SK-N-SH treated with all-trans-retinoic acid at 6 μM for 48 hours (cell line): ENCODE data around the gene RTN4RL2.

ENCODE experiments used
- ATAC-seq: fragments of 200-7000 bp; cut with Tn5 transposase; 3 replicates; pipeline ENCODE4 v1.9.1; 2020; ENCODE audit warnings: mild to moderate bottlenecking, moderate library complexity
- ARNTL ChIP-seq: fragments of 450-650 bp; formaldehyde crosslinking; IDR thresholded peaks from 2 replicates; pipeline ENCODE4 v1.5.0; 2020; ENCODE audit warnings: low read depth, mild to moderate bottlenecking, moderate library complexity, borderline replicate concordance
- BACH2 ChIP-seq: fragments of 250-450 bp; sonication (Bioruptor Pico); IDR thresholded peaks from 2 replicates; pipeline ENCODE4 v1.9.0; 2021; ENCODE audit warnings: mild to moderate bottlenecking, borderline replicate concordance
- CREB5 ChIP-seq: fragments of 250-450 bp; sonication (Bioruptor Pico); IDR thresholded peaks from 2 replicates; pipeline ENCODE4 v1.5.1; 2020; ENCODE audit warnings: low read depth, mild to moderate bottlenecking, moderate library complexity
- CSDC2 ChIP-seq: fragments of 250-450 bp; sonication (Bioruptor Pico); IDR thresholded peaks from 2 replicates; pipeline ENCODE4 v1.5.0; 2020; ENCODE audit warnings: mild to moderate bottlenecking, moderate library complexity
- CSRNP3 ChIP-seq: fragments of 250-450 bp; sonication (Bioruptor Pico); IDR thresholded peaks from 2 replicates; pipeline ENCODE4 v1.5.1; 2021; ENCODE audit warnings: mild to moderate bottlenecking, moderate library complexity
- ESRRG ChIP-seq: fragments of 250-450 bp; sonication (Bioruptor Pico); IDR thresholded peaks from 2 replicates; pipeline ENCODE4 v1.6.1; 2021; ENCODE audit warnings: mild to moderate bottlenecking
- GLIS3 ChIP-seq: fragments of 250-450 bp; sonication (Bioruptor Pico); IDR thresholded peaks from 2 replicates; pipeline ENCODE4 v1.5.0; 2020; ENCODE audit warnings: mild to moderate bottlenecking, moderate library complexity
- ISL1 ChIP-seq: fragments of 250-450 bp; sonication (Bioruptor Pico); IDR thresholded peaks from 2 replicates; pipeline ENCODE4 v2.1.2; 2022; ENCODE audit warnings: mild to moderate bottlenecking, moderate library complexity
- PATZ1 ChIP-seq: fragments of 250-450 bp; sonication (Bioruptor Pico); IDR thresholded peaks from 2 replicates; pipeline ENCODE4 v1.8.0; 2020; ENCODE audit warnings: mild to moderate bottlenecking, moderate library complexity, borderline replicate concordance
- POU6F1 ChIP-seq: fragments of 250-450 bp; sonication (Bioruptor Pico); IDR thresholded peaks from 2 replicates; pipeline ENCODE4 v1.8.0; 2021; ENCODE audit warnings: low read depth, mild to moderate bottlenecking, moderate library complexity, borderline replicate concordance
- PPARA ChIP-seq: fragments of 250-450 bp; sonication (Bioruptor Pico); IDR thresholded peaks from 2 replicates; pipeline ENCODE4 v1.5.0; 2020; ENCODE audit warnings: mild to moderate bottlenecking, borderline replicate concordance
- RARB ChIP-seq: fragments of 250-450 bp; sonication (Bioruptor Pico); IDR thresholded peaks from 2 replicates; pipeline ENCODE4 v1.8.0; 2021; ENCODE audit warnings: mild to moderate bottlenecking, moderate library complexity
- SNAI2 ChIP-seq: fragments of 250-450 bp; sonication (Bioruptor Pico); IDR thresholded peaks from 2 replicates; pipeline ENCODE4 v1.5.0; 2020; ENCODE audit warnings: mild to moderate bottlenecking, moderate library complexity
- TCF4 ChIP-seq: fragments of 250-450 bp; sonication (Bioruptor Pico); IDR thresholded peaks from 2 replicates; pipeline ENCODE4 v1.8.0; 2021; ENCODE audit warnings: mild to moderate bottlenecking, moderate library complexity, borderline replicate concordance
- TOX ChIP-seq: fragments of 250-450 bp; sonication (Bioruptor Pico); IDR thresholded peaks from 2 replicates; pipeline ENCODE4 v1.8.0; 2021; ENCODE audit warnings: mild to moderate bottlenecking, moderate library complexity, borderline replicate concordance
- TSHZ2 ChIP-seq: fragments of 250-450 bp; sonication (Bioruptor Pico); IDR thresholded peaks from 2 replicates; pipeline ENCODE4 v1.5.0; 2020; ENCODE audit warnings: mild to moderate bottlenecking, moderate library complexity
- ZC3H10 ChIP-seq: fragments of 250-450 bp; sonication (Bioruptor Pico); IDR thresholded peaks from 2 replicates; pipeline ENCODE4 v1.5.1; 2021; ENCODE audit warnings: mild to moderate bottlenecking, moderate library complexity
- ZFP30 ChIP-seq: fragments of 450-650 bp; formaldehyde crosslinking; IDR thresholded peaks from 2 replicates; pipeline ENCODE4 v1.5.0; 2022; ENCODE audit warnings: mild to moderate bottlenecking, moderate library complexity
- ZNF565 ChIP-seq: fragments of 450-650 bp; formaldehyde crosslinking; conservative IDR thresholded peaks from 2 replicates; pipeline ENCODE4 v1.5.0; 2020; ENCODE audit warnings: low read depth, mild to moderate bottlenecking, moderate library complexity
- ZNF70 ChIP-seq: fragments of 450-650 bp; formaldehyde crosslinking; IDR thresholded peaks from 2 replicates; pipeline ENCODE4 v1.5.0; 2020; ENCODE audit warnings: mild to moderate bottlenecking, moderate library complexity
- ZNF8 ChIP-seq: fragments of 450-650 bp; formaldehyde crosslinking; IDR thresholded peaks from 2 replicates; pipeline ENCODE4 v1.5.0; 2020; ENCODE audit warnings: mild to moderate bottlenecking, moderate library complexity

The RTN4RL2 gene

GRCh38 chr11:57461841-57462489, 1.6 kb downstream of the RTN4RL2 start:
- no peak for TF ChIP-seq TSHZ2 (CRISPR knock-in tag)
- TF ChIP-seq ZNF565 (CRISPR knock-in tag): no peak
- ATAC-seq: no peak

- TF ChIP-seq TCF4 (no peak), ZFP30 (CRISPR knock-in tag) (no peak), PPARA (no peak), BACH2 (CRISPR knock-in tag) (no peak), CSDC2 (no peak), ARNTL (CRISPR knock-in tag) (no peak), PATZ1 (CRISPR knock-in tag) (no peak), ZNF70 (CRISPR knock-in tag) (no peak), ZNF8 (CRISPR knock-in tag) (no peak), ESRRG (CRISPR knock-in tag) (no peak), CREB5 (CRISPR knock-in tag) (no peak)
- ATAC-seq: no peak
These were observed 2.3 kb downstream of the RTN4RL2 start for GRCh38 chr11:57462597-57462996.

GRCh38 chr11:57463671-57464538, 3.6 kb downstream of the RTN4RL2 start:
- no peak for ATAC-seq
- no peak for TF ChIP-seq PATZ1 (CRISPR knock-in tag)
- no peak for TF ChIP-seq PPARA
- TF ChIP-seq CSRNP3 (CRISPR knock-in tag): no peak
- no peak for TF ChIP-seq TOX (CRISPR knock-in tag)
- no peak for TF ChIP-seq ZNF70 (CRISPR knock-in tag)
- no peak for TF ChIP-seq BACH2 (CRISPR knock-in tag)
- TF ChIP-seq ZC3H10 (CRISPR knock-in tag): no peak
- TF ChIP-seq POU6F1 (CRISPR knock-in tag): no peak
- TF ChIP-seq ZNF8 (CRISPR knock-in tag): no peak
- TF ChIP-seq ISL1 (CRISPR knock-in tag): no peak
- TF ChIP-seq CREB5 (CRISPR knock-in tag): no peak
- no peak for TF ChIP-seq TCF4
- TF ChIP-seq SNAI2: no peak
- TF ChIP-seq GLIS3 (CRISPR knock-in tag): no peak
- no peak for TF ChIP-seq RARB (CRISPR knock-in tag)
- no peak for TF ChIP-seq ZNF565 (CRISPR knock-in tag)
